ENCODE measurements around the gene MTA1.

GRCh38 chr14:105415481-105416428 is 3.9 kb upstream of the MTA1 start:
- TF ChIP-seq CTCF (IDR thresholded peaks at IDR 0.05; ENCODE audit: low read length) (no peak), EZH2 (IDR thresholded peaks at IDR 0.05; ENCODE audit: borderline replicate concordance, low read length) (no peak)
